DND-41 (cell line): Measurements from ENCODE around the gene CTSC.

Source experiments
- EZH2 ChIP-seq: IDR thresholded peaks from 3 replicates; pipeline ENCODE4 v1.6.1; 2012; ENCODE audit warnings: borderline replicate concordance, low read depth, mild to moderate bottlenecking, moderate library complexity, low read length, inconsistent platforms; ENCODE audit not compliant: severe bottlenecking
- TF ChIP-seq, protein P1 (sequence below): IDR thresholded peaks from 2 replicates; pipeline ENCODE4 v1.5.1; 2012; ENCODE audit warnings: borderline replicate concordance, low read length, moderate library complexity, mild to moderate bottlenecking; ENCODE audit not compliant: poor library complexity, severe bottlenecking; ENCODE audit errors: extremely low read depth

DNA sequence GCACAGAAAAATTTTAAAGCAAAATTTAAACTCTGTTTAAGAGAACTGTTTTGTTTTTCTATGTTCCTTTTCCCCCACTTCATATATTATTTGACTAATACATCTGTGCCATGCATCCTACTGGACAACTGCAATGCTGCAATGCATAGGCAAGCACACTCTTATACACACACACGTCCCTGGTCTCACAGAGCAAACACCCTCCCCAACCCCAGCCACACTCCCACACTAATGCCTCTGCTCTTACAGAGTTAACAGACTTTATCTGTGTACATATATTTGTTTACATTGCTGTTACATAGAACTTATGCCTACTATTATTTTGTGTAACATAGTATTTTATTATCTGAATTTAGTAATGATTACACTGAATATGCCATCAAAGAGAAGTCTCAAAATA is 25.5 kb upstream of the CTSC start:
- TF ChIP-seq, protein P1, sequence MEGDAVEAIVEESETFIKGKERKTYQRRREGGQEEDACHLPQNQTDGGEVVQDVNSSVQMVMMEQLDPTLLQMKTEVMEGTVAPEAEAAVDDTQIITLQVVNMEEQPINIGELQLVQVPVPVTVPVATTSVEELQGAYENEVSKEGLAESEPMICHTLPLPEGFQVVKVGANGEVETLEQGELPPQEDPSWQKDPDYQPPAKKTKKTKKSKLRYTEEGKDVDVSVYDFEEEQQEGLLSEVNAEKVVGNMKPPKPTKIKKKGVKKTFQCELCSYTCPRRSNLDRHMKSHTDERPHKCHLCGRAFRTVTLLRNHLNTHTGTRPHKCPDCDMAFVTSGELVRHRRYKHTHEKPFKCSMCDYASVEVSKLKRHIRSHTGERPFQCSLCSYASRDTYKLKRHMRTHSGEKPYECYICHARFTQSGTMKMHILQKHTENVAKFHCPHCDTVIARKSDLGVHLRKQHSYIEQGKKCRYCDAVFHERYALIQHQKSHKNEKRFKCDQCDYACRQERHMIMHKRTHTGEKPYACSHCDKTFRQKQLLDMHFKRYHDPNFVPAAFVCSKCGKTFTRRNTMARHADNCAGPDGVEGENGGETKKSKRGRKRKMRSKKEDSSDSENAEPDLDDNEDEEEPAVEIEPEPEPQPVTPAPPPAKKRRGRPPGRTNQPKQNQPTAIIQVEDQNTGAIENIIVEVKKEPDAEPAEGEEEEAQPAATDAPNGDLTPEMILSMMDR = no peak
- TF ChIP-seq EZH2 = no peak
